HPDE6-E6E7 (cell line): ENCODE measurements around the gene FAM181A.

ENCODE experiments used
- DNase-seq: peaks from one replicate; pipeline ENCODE4 v3.0.0; 2011; ENCODE audit warnings: missing footprints; ENCODE audit errors: extremely low spot score

The FAM181A gene

DNA sequence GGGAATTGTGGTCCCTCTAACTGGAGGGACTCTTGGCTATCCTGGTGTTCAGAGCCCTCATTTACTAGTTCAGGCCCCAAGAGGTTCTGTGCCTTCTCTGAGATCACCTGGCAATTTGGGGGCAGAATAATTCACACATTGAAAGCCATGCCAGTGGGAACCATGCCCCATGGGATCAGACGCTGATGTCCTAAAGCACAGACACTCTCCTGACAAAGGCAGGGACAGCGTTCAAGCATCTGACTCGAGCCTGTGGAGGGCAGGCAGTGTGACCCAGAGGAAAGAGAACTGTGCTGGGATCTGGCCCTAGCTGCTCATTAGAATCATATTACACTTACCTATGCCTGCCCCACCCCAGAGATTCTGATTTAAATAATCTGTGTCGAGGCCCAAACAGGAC lies 51.6 kb downstream of the FAM181A start:
- no peak for DNase-seq
